ENCODE data around the gene PDE6B.

PDE6B gene

GRCh38 chr4:616911-617643, 8.3 kb upstream of the PDE6B start:
- intact Hi-C loops (cut with DNase I; ENCODE audit: low total_unique reads) = no loop called here
- DNase-seq = peak in 1 of 2 donors; percentile 57
- Histone ChIP-seq H3K36me3 (no peaks in the 10 kb centered on the region), H3K27me3 (peaks cover 0 to 13% of the 10 kb centered on the region in 2 donors), H3K27ac (no peak overlapping the region), H3K4me1 (no peaks in the 10 kb centered on the region), H3K4me3 (no peak overlapping the region), H3K9me3 (no peaks in the 10 kb centered on the region)
- no peak for TF ChIP-seq CTCF (IDR thresholded peaks at IDR 0.05)

- intact Hi-C loops (cut with DNase I; ENCODE audit: low total_unique reads) = no loop called here
- Histone ChIP-seq H3K36me3 (no peaks in the 10 kb centered on the region), H3K9me3 (no peaks in the 10 kb centered on the region), H3K4me3 (no peak overlapping the region), H3K27me3 (peaks cover 0 to 4% of the 10 kb centered on the region in 2 donors), H3K27ac (no peak overlapping the region), H3K4me1 (no peaks in the 10 kb centered on the region)
- TF ChIP-seq CTCF (IDR thresholded peaks at IDR 0.05) = no peak
- DNase-seq = peak in 1 of 2 donors; percentile 38
Observed at GRCh38 chr4:617644-618641, 7.4 kb upstream of the PDE6B start.

- peak in 1 of 2 donors; percentile 25 for DNase-seq
- Histone ChIP-seq H3K4me3 (no peak overlapping the region), H3K9me3 (no peaks in the 10 kb centered on the region), H3K27me3 (peaks cover 0 to 17% of the 10 kb centered on the region in 2 donors), H3K36me3 (no peaks in the 10 kb centered on the region), H3K4me1 (no peaks in the 10 kb centered on the region), H3K27ac (no peak overlapping the region)
- intact Hi-C loops (cut with DNase I; ENCODE audit: low total_unique reads) = no loop called here
- no peak for TF ChIP-seq CTCF (IDR thresholded peaks at IDR 0.05)
Observed at GRCh38 chr4:620201-620600, 5.2 kb upstream of the PDE6B start.

GRCh38 chr4:620851-621261, 4.5 kb upstream of the PDE6B start:
- intact Hi-C loops (cut with DNase I; ENCODE audit: low total_unique reads) = no loop called here
- no peaks in the 10 kb centered on the region for H3K9me3 ChIP-seq
- peak in 1 of 2 donors; percentile 54 for DNase-seq

More at GRCh38 chr4:620851-621261, 4.5 kb upstream of the PDE6B start:
- Histone ChIP-seq H3K27ac (no peak overlapping the region), H3K4me1 (no peaks in the 10 kb centered on the region), H3K27me3 (peaks cover 0 to 23% of the 10 kb centered on the region in 2 donors), H3K4me3 (no peak overlapping the region), H3K36me3 (no peaks in the 10 kb centered on the region)
- no peak for TF ChIP-seq CTCF (IDR thresholded peaks at IDR 0.05)

Measured in tibial artery (tissue), 4 donors.